SH-SY5Y (cell line): ENCODE results near the gene ZDHHC14.

Experiments
- GATA2 ChIP-seq: IDR thresholded peaks from 2 replicates; pipeline ENCODE4 v1.6.1; 2011; ENCODE audit warnings: mild to moderate bottlenecking, low read depth, low read length
- GATA3 ChIP-seq: IDR thresholded peaks from 2 replicates; pipeline ENCODE4 v1.6.1; 2011; ENCODE audit warnings: low read depth, mild to moderate bottlenecking, low read length, moderate library complexity

The ZDHHC14 gene

DNA sequence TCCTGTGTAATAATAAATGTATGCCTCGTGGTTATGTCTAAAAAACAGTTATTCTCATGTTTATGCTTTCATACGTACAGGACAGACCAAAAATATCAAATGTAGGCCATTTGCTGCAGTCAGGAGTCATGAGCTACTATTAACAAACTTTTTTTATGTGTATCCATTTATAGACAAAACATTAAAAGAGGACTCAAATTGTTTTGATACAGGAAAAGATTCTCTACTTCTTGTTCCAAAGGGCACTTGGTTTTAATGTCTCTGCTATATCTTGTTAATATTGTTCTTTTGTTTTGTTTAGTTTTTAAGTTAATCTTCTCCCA is 155.2 kb downstream of the ZDHHC14 start:
- TF ChIP-seq GATA3 (no peak), GATA2 (no peak)

DNA sequence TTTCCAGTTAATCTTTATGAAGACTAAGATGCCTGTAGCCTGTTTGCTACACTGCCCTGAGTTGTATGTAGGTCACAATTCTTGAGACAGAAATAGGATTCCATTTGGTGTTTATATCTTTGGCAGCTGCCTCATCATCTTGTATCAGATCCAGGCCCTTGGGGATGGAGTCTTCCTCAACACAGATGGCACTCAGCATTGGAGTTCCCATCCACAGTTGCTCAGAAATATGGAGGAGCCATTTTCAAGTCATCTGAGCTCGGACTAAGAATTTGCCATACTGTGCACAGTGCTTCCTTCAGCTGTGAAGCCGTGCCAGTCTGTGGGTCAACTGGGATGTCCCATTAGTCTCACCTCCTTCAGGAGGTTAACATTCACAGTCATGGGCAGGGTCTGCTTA is 156.6 kb downstream of the ZDHHC14 start:
- no peak for TF ChIP-seq GATA3
- TF ChIP-seq GATA2, result no peak

GRCh38 chr6:157538168-157538567 is 157.2 kb downstream of the ZDHHC14 start:
- TF ChIP-seq GATA2 (no peak), GATA3 (no peak)

GRCh38 chr6:157538698-157539097 is 157.7 kb downstream of the ZDHHC14 start:
- no peak for TF ChIP-seq GATA2
- TF ChIP-seq GATA3, result no peak

GRCh38 chr6:157539421-157539822 is 158.4 kb downstream of the ZDHHC14 start:
- TF ChIP-seq GATA3 (no peak), GATA2 (no peak)

DNA sequence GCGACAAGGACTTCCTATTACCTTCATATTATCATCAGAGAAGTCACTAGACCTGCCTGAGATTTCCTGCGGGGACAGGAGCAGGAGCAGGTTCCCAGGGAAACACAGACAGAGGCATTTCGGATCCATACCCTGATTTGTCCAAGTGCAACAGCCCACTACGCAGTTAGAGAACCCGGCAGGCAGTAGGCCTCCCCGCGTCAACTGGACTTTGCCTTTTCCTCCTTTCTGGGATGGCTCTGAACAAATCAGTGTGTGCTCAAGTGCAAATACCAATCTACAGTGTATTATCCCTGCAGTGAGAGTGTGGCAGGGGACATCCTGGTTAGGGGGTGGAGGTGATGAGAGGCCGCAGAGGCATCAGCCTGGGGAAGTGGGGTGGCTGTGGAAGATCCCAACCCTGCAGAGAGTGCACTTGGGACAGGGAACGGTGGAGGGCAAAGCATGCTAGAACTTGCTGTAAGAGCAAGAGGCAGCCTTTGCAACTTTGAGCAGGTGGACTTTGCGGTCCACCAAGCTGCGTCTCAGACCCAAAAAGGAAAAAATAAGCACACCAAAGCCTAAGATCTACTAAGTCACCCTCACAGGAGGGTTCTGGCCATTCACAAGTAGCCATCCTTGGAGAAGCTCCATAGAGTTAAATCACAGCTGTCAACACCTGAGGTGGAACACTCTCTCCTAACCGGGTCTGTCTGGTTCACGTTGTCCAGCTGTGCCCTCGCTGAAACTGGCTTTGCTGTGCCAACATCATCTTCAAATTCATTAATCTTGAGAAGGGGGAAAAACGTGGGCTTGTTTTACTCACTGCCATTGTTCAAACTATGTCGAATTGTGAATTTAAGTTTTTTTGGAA is 159.1 kb downstream of the ZDHHC14 start:
- TF ChIP-seq GATA2, result no peak
- TF ChIP-seq GATA3, result no peak

GRCh38 chr6:157541618-157542413 is 160.8 kb downstream of the ZDHHC14 start:
- TF ChIP-seq GATA3 (no peak), GATA2 (no peak)

DNA sequence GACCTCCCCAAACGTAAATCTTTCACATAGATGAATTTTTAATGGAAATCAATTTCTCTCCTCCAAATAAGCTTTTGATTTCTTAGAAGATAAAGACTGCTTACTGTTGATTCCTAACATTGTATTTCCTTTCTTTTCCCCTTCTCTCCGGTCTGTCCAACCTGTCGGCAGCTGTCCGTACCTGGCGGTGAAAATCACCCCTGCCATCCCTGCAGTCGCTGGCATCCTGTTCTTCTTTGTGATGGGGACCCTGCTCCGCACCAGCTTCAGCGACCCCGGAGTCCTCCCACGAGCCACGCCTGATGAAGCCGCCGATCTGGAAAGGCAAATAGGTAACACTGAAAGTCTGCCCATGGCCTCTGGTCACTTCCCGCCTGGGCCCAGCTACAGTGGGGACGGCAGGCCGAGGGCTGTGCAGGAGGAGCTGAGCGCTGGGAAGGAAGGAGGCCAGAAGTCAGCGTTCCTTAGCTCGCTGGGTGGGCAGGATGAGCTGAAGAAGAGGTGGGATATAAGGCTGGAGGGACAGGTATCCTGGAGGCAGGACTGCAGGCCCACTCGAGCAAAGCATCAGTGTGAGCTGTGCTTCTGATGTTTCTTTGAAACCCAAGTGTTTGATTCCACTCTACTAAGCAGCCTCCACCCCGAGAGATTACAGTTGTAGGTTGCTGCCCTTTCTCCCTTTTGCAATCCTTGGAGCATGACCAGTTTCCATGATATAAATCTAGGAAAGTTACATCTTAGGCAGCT is 161.6 kb downstream of the ZDHHC14 start:
- no peak for TF ChIP-seq GATA2
- no peak for TF ChIP-seq GATA3

DNA sequence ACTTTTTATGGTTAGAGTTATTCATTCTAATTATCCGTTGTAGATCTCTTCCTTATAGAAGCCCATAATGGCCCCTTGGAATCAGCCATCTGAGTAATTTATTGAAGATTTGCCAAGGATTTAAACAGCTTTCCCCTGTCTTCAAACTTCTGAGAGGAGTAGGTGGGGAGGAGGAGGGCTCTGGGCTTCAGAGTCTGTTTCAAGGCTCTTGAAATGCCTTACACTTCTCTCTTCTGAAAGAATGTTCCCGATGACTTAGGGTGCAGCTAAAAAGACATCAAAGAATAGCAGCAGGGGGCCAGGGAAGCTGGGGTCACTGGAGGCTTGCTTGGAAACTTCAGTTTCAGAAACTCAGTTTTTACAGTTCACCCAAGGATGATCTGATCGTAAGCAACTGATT is 165.3 kb downstream of the ZDHHC14 start:
- no peak for TF ChIP-seq GATA3
- TF ChIP-seq GATA2, result no peak

- no peak for TF ChIP-seq GATA2
- TF ChIP-seq GATA3, result no peak
These were observed 166.1 kb downstream of the ZDHHC14 start for GRCh38 chr6:157547112-157547511.

GRCh38 chr6:157548635-157549467 is 167.9 kb downstream of the ZDHHC14 start:
- TF ChIP-seq GATA3 (no peak), GATA2 (no peak)

DNA sequence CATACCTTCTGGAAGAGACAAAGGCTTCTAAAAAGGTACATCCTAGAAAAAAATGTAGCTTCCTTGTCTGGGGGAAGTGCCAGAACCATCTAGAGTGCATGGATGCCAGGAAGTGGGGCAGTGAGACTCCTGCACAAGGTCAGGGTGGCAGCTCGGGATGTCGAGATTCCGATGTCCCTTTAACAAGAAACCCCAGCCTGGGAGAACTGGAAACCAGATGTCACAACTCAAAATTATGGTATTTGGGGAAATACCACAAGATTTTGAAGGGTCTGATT is 168.4 kb downstream of the ZDHHC14 start:
- TF ChIP-seq GATA2 (no peak), GATA3 (no peak)

GRCh38 chr6:157550114-157550989 is 169.4 kb downstream of the ZDHHC14 start:
- no peak for TF ChIP-seq GATA3
- TF ChIP-seq GATA2, result no peak
